ENCODE data around the gene NFIC.
"Not testable (repeated sequence)": the region's sequence is repeated elsewhere in the genome, so short reads cannot be mapped to it uniquely, and the experiment has no call there.

- TF ChIP-seq CTCF (IDR thresholded peaks at IDR 0.05; ENCODE audit: low read depth, low read length, poor library complexity, severe bottlenecking); EZH2phosphoT487 (IDR thresholded peaks at IDR 0.05; ENCODE audit: borderline replicate concordance, low read length): not testable (repeated sequence)
Observed at GRCh38 chr19:3348469-3348868, 17.9 kb upstream of the NFIC start.

Data from DOHH2 (cell line).